Right cardiac atrium (tissue), 5 donors: Measurements from ENCODE around the gene LDB2. TPM values are rescaled to one million over a fixed set of nuclear protein-coding genes. Genes with fewer than 3 reads are reported as not detected.

ENCODE experiments used
- ATAC-seq, 2 donors: fragments of 200-7000 bp; cut with Tn5 transposase; one replicate each; pipeline versions ENCODE4 v1.8.0 to v1.9.1; 2020; ENCODE audit warnings: moderate library complexity in 2 of 2, mild to moderate bottlenecking in 1 of 2
- DNase-seq, 3 donors: peaks; one replicate each; pipeline ENCODE4 v3.0.0-alpha.2; 2020
- H3K27ac ChIP-seq: one replicate; pipeline ENCODE4 v1.5.1; 2013; ENCODE audit warnings: mild to moderate bottlenecking, low read length, control low read depth, moderate library complexity
- H3K27me3 ChIP-seq: one replicate; pipeline ENCODE4 v1.6.1; 2013; ENCODE audit not compliant: control insufficient read depth, insufficient read depth
- H3K4me1 ChIP-seq: one replicate; pipeline ENCODE4 v1.6.1; 2013; ENCODE audit warnings: low read length; ENCODE audit not compliant: control insufficient read depth, insufficient read depth
- H3K4me3 ChIP-seq: one replicate; pipeline ENCODE4 v1.5.1; 2013; ENCODE audit warnings: low read length, control low read depth
- H3K9me3 ChIP-seq: one replicate; pipeline ENCODE4 v1.6.1; 2013; ENCODE audit warnings: low read length; ENCODE audit not compliant: control insufficient read depth
- WGBS: extraction: QIAGEN DNeasy Blood & Tissue Kit; methylation state at CpG from one replicate; pipeline ENCODE4 v1.1.7; 2013; 5-methylcytosine and 5-hydroxymethylcytosine counted together
- intact Hi-C, 4 donors: fragments of 100-400 bp; cut with DNase I; formaldehyde crosslinking; loops; one replicate each; pipeline versions ENCODE4 v1.11.0 to v1.14.0; 2022 to 2023
- polyA plus RNA-seq: library from polyadenylated mRNA; stranded (reverse); fragments of 200-250 nt; gene quantifications from one replicate; pipeline ENCODE4 v1.2.3, GENCODE V29; 2013
- total RNA-seq, 4 donors: library from RNA; stranded (reverse); fragmentation: NEBNext Ultra II Directional; extraction: Animal tissue kit (Norgen Biotek cat#: 25700); gene quantifications; one replicate each; pipeline ENCODE4 v1.2.1, GENCODE V29; 2021
- donor health status: healthy with polysubstance abuse.
- donor health status: DM: no; HTN: yes; CAD: no.
- donor health status: DM: no; HTN: no; CAD: no.
- donor health status: DM: no; HTN: yes; CAD: no; lungs with severe emphysema.
- donor health status: DM: yes; HTN: yes; CAD: no.

Gene LDB2
- total and polyA plus RNA-seq, 5 donors: 41.0 to 70.6 (median 46.8) TPM

- Histone ChIP-seq H3K4me3 (no peak overlapping the region), H3K27me3 (no peaks in the 10 kb centered on the region), H3K4me1 (no peaks in the 10 kb centered on the region), H3K9me3 (no peaks in the 10 kb centered on the region), H3K27ac (no peak overlapping the region)
- 92% methylated on average over 10 of the region's 10 CpGs for WGBS
- ATAC-seq (no peak), DNase-seq (no peak)
- intact Hi-C loops: no loop called here
Observed at GRCh38 chr4:16582526-16582925, 315.9 kb downstream of the LDB2 start.

DNA sequence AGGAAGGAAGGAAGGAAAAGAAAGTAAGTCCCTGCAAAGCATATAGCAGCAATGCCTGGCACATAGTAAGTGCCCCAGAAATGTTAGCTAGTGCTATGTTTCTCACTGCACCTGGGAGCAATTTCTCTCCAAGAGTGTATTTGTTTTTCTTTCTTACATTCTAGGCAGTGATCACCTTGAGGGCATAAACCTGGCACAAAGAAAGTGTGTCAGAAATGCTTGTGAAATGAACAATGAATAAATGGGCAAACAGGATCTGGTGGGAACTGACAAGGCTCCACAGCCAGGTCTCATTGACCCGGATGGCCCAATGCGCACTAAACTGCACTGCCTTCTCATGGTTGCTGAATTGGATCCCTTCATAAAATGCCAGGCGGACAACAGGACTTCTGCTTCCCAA is 316.4 kb downstream of the LDB2 start:
- Histone ChIP-seq H3K4me3 (no peak overlapping the region), H3K27ac (no peak overlapping the region), H3K4me1 (no peaks in the 10 kb centered on the region), H3K9me3 (no peaks in the 10 kb centered on the region), H3K27me3 (no peaks in the 10 kb centered on the region)
- intact Hi-C loops: no loop called here
- DNase-seq: no peak
- no peak for ATAC-seq
- WGBS: 98% methylated on average over 3 of the region's 3 CpGs

GRCh38 chr4:16581117-16581516 is 317.3 kb downstream of the LDB2 start:
- no peaks in the 10 kb centered on the region for H3K9me3 ChIP-seq
- H3K4me3 ChIP-seq: no peak overlapping the region
- ATAC-seq (no peak), DNase-seq (no peak)
- H3K27ac ChIP-seq: no peak overlapping the region
- H3K4me1 ChIP-seq: no peaks in the 10 kb centered on the region
- intact Hi-C loops: no loop called here
- H3K27me3 ChIP-seq: no peaks in the 10 kb centered on the region
- 98% methylated on average over 3 of the region's 3 CpGs for WGBS

DNA sequence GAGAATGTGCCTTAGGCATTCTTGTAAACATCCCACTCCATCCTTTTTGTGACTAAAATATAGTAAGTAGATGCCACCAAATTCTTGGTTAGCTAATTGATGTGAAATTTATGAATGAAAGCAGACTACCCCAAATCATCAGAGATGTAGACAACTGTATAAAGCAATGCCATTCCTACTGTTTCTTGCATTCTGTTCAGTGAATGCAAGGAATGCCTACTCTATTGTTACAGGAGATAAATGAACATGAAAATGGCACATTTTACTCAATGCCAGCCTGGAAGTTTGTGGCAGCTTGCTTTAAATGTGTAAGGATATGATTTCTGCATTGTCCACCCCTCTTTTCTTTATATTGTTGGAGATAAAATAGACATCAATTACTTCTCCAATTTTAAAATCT is 317.9 kb downstream of the LDB2 start:
- H3K4me1 ChIP-seq: no peaks in the 10 kb centered on the region
- H3K27me3 ChIP-seq: no peaks in the 10 kb centered on the region
- ATAC-seq (no peak), DNase-seq (no peak)
- H3K27ac ChIP-seq: no peak overlapping the region
- intact Hi-C loops: no loop called here
- H3K9me3 ChIP-seq: no peaks in the 10 kb centered on the region
- H3K4me3 ChIP-seq: no peak overlapping the region

DNA sequence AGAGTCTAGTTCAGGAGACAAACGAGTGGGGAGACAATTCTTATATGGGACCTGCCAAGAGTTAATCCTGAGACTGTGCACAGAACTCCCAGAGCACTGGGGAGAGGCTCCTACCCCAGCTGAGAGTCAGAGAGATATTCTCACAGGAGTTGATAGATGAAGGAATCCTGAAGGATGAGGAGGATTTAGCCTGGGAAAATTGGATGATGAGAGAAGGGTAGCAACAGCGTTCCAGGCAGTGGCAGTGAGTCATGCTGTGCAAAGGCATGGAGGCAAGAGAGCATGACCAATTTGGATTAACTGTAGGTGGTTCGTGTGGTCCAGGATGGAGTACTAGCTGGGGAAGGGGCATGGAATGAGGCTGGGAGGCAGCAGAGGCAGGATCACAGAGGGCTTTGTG is 318.6 kb downstream of the LDB2 start:
- H3K4me1 ChIP-seq: no peaks in the 10 kb centered on the region
- ATAC-seq (no peak), DNase-seq (no peak)
- no peak overlapping the region for H3K4me3 ChIP-seq
- no peak overlapping the region for H3K27ac ChIP-seq
- 52% methylated on average over 3 of the region's 3 CpGs for WGBS
- H3K27me3 ChIP-seq: no peaks in the 10 kb centered on the region
- intact Hi-C loops: no loop called here
- H3K9me3 ChIP-seq: no peaks in the 10 kb centered on the region

DNA sequence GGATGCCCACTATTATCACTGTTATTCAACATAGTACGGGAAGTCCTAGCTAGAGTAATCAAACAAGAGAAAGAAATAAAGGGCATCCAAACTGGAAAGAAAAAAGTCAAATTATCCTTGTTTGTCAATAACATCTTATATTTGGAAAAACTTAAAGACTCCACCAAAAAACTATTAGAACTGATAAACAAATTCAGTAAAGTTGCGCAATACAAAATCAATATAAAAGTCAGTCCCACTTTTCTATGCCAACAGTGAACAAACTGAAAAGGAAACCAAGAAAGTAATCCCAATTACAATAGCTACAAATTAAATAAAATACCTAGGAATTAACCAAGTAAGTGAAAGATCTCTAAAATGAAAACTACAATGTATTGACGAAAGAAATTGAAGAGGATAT is 321.3 kb downstream of the LDB2 start:
- intact Hi-C loops: no loop called here
- 97% methylated on average over 3 of the region's 3 CpGs for WGBS
- Histone ChIP-seq H3K9me3 (no peaks in the 10 kb centered on the region), H3K27me3 (no peaks in the 10 kb centered on the region), H3K4me3 (no peak overlapping the region), H3K27ac (no peak overlapping the region), H3K4me1 (peaks cover 6% of the 10 kb centered on the region)
- DNase-seq: no peak
- ATAC-seq: no peak

DNA sequence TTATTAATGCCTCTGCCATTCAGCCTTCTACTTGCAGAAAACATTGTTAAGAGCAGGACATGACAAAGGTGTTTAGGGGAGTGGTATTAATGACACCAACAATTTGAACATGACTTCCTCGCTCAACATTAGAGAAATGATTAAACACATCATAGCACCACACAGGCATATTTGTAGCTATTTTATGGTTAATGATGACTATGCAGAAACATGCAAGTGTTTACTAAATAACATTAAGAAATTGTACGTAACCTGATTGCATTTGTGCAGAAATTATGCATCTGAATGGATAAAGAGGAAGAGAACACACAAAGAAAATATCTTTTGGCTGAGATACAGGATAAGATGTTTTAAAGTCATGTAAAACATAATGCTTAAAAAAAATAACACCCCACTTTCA is 323.5 kb downstream of the LDB2 start:
- DNase-seq (no peak), ATAC-seq (no peak)
- intact Hi-C loops: no loop called here
- 93% methylated on average over 2 of the region's 2 CpGs for WGBS
- H3K4me3 ChIP-seq: no peak overlapping the region
- H3K4me1 ChIP-seq: peaks cover 6% of the 10 kb centered on the region
- H3K27me3 ChIP-seq: no peaks in the 10 kb centered on the region
- no peaks in the 10 kb centered on the region for H3K9me3 ChIP-seq
- no peak overlapping the region for H3K27ac ChIP-seq

DNA sequence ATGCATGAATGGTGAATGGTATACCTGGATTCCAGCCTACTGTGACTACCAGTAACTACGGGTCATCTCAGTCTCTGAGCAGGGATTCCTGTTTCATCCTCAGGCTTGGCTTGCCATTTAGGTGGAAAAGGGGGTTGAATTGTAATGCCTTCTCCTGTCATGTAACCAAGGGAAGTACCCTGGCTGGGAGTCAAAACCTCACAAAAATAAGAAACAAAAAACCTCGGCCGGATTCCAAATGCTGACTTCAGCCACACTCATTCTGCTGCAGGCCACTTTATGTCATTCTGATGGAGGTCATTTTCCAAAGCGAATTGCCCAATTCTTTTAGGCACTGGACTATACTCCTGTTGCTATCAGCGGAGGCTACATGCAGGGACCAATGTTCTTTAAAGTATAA is 324.7 kb downstream of the LDB2 start:
- H3K27me3 ChIP-seq: no peaks in the 10 kb centered on the region
- intact Hi-C loops: no loop called here
- peak; percentile 92 to 93 for ATAC-seq
- no peak overlapping the region for H3K4me3 ChIP-seq
- H3K4me1 ChIP-seq: peaks cover 6% of the 10 kb centered on the region
- peak; percentile 53 to 79 (median 60) for DNase-seq
- 31% methylated on average over 5 of the region's 5 CpGs for WGBS
- H3K9me3 ChIP-seq: no peaks in the 10 kb centered on the region
- H3K27ac ChIP-seq: peak overlapping the region; percentile 89

DNA sequence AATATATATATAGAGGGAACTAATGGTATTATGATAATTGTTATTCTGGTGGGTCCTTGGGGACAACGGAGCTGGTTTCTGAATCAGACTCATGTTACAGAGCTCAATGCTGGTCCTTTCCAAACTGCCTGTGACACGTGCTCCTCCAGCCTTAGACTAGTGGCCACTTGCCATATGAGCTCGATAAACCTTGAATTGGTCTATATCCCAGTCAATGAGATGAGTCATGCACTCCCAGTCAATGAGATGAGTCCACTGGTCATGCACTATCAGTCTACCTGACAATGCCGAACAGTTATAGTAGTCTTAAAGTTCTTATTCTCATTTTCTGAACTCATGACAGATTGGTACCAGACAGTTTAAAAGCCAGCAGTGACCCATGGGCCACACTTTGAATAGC is 325.2 kb downstream of the LDB2 start:
- no peak overlapping the region for H3K4me3 ChIP-seq
- ATAC-seq (peak; percentile 75 to 87), DNase-seq (peak in 2 of 3 donors; percentile 25 to 49)
- H3K9me3 ChIP-seq: no peaks in the 10 kb centered on the region
- WGBS: 56% methylated on average over 4 of the region's 4 CpGs
- intact Hi-C loops: no loop called here
- peaks cover 6% of the 10 kb centered on the region for H3K4me1 ChIP-seq
- no peaks in the 10 kb centered on the region for H3K27me3 ChIP-seq
- H3K27ac ChIP-seq: peak overlapping the region; percentile 89

- H3K4me1 ChIP-seq: peaks cover 6% of the 10 kb centered on the region
- WGBS: 62% methylated on average over 4 of the region's 4 CpGs
- no peaks in the 10 kb centered on the region for H3K27me3 ChIP-seq
- intact Hi-C loops: no loop called here
- H3K9me3 ChIP-seq: no peaks in the 10 kb centered on the region
- ATAC-seq: peak in 1 of 2 donors; percentile 8
- peak overlapping the region; percentile 58 for H3K27ac ChIP-seq
- DNase-seq: no peak
- no peak overlapping the region for H3K4me3 ChIP-seq
Observed at GRCh38 chr4:16572631-16573030, 325.8 kb downstream of the LDB2 start.

DNA sequence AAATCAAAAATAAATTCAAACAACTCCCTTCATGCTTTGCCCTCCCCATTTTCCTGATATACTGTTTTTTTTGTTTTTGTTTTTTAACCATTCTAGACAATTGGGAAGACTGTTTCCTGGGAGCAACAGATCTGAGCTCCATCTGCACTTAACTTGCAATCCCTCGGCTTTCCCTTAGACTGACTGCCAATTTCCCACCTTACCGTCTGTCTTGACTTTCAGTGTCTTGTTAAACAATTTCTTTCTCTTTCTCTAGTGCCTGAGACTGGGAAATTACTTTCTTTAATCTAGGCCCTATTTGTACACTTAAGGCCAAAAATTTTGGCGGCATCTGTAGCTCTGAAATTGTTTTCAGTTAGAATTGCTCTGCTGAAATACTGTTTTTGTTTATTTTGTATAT is 326.3 kb downstream of the LDB2 start:
- no peak overlapping the region for H3K4me3 ChIP-seq
- DNase-seq: no peak
- ATAC-seq: no peak
- intact Hi-C loops: no loop called here
- H3K4me1 ChIP-seq: peaks cover 6% of the 10 kb centered on the region
- H3K27me3 ChIP-seq: no peaks in the 10 kb centered on the region
- H3K27ac ChIP-seq: no peak overlapping the region
- WGBS: 67% methylated on average over 3 of the region's 3 CpGs
- no peaks in the 10 kb centered on the region for H3K9me3 ChIP-seq

- H3K4me3 ChIP-seq: no peak overlapping the region
- DNase-seq (no peak), ATAC-seq (no peak)
- H3K4me1 ChIP-seq: peaks cover 6% of the 10 kb centered on the region
- no peaks in the 10 kb centered on the region for H3K27me3 ChIP-seq
- H3K27ac ChIP-seq: no peak overlapping the region
- H3K9me3 ChIP-seq: no peaks in the 10 kb centered on the region
- WGBS: 85% methylated on average over 2 of the region's 2 CpGs
- intact Hi-C loops: no loop called here
Observed at GRCh38 chr4:16569790-16570189, 328.7 kb downstream of the LDB2 start.
